Prostate gland (tissue), 2 donors: Measurements from ENCODE around the gene RNF103.

Experiments used
- POLR2AphosphoS5 ChIP-seq: sonication (generic); formaldehyde crosslinking; IDR thresholded peaks from one replicate; pipeline ENCODE4 v1.6.1; 2017; ENCODE audit warnings: antibody characterized with exemption
- TF ChIP-seq, protein P1 (sequence below), 4 experiments: fragments of 200-600 bp in 2 of 4; fragments of 450-650 bp in 2 of 4; sonication (generic) in 2 of 4; IDR thresholded peaks; 1 replicate in 3 of 4; 2 replicates in 1 of 4; pipeline ENCODE4 v1.5.1; 2016 to 2019; ENCODE audit warnings: antibody characterized with exemption in 4 of 4, mild to moderate bottlenecking in 2 of 4, moderate library complexity in 2 of 4

DNA sequence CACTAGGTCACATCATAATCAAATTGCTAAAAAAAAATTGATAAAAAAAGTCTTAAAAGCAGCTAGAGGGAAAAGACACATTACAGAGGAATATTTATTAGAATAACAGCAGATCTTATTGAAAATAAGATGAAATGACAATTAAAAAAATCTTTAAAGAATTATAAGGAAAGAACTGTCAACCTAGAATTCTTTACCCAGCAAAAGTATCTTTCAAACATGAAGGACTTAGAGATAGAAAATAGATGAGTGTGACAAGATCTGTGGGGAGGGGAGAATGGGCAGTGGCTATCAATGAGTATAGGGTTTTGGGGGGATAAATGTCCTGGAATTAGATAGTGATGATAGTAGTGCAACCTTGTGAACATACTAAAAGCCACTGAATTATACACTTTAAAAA is 26.5 kb upstream of the RNF103 start:
- TF ChIP-seq, protein P1, sequence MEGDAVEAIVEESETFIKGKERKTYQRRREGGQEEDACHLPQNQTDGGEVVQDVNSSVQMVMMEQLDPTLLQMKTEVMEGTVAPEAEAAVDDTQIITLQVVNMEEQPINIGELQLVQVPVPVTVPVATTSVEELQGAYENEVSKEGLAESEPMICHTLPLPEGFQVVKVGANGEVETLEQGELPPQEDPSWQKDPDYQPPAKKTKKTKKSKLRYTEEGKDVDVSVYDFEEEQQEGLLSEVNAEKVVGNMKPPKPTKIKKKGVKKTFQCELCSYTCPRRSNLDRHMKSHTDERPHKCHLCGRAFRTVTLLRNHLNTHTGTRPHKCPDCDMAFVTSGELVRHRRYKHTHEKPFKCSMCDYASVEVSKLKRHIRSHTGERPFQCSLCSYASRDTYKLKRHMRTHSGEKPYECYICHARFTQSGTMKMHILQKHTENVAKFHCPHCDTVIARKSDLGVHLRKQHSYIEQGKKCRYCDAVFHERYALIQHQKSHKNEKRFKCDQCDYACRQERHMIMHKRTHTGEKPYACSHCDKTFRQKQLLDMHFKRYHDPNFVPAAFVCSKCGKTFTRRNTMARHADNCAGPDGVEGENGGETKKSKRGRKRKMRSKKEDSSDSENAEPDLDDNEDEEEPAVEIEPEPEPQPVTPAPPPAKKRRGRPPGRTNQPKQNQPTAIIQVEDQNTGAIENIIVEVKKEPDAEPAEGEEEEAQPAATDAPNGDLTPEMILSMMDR (IDR thresholded peaks at IDR 0.05), result no peak
- TF ChIP-seq POLR2AphosphoS5, result no peak
